AG09309 (cell line): ENCODE results near the gene MICAL2.

Experiments used
- DNase-seq: peaks from one replicate; pipeline ENCODE4 v3.0.0-alpha.2; 2010; ENCODE audit warnings: low read depth
- H3K4me3 ChIP-seq: 2 replicates; pipeline ENCODE4 v1.5.1; 2011; ENCODE audit warnings: mild to moderate bottlenecking, low read depth, low read length, moderate library complexity; ENCODE audit not compliant: control insufficient read depth
- CTCF ChIP-seq: IDR thresholded peaks from 2 replicates; pipeline ENCODE4 v1.5.1; 2011; ENCODE audit warnings: mild to moderate bottlenecking, low read depth, low read length, inconsistent platforms; ENCODE audit not compliant: insufficient read depth, control insufficient read depth; ENCODE audit errors: missing control alignments

The MICAL2 gene

DNA sequence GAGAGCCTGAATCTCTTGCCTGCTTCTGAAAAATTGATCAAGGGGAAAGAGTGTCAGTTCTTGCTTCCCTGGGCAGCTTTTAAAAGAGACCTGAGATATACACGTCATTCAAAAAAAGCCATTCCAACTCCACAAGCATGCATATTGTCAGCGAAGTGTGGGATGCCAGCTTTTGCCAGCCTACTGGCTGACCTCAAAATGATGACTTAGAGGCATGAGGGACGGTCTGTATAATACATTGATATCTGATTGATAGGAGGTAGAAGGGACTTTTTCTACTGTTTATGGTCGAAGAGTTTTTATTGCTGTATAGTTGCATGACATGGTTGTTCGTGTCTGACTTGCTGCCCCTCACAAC, 126.3 kb downstream of the MICAL2 start:
- DNase-seq, result no peak
- no peak for TF ChIP-seq CTCF
- H3K4me3 ChIP-seq, result no peak overlapping the region

DNA sequence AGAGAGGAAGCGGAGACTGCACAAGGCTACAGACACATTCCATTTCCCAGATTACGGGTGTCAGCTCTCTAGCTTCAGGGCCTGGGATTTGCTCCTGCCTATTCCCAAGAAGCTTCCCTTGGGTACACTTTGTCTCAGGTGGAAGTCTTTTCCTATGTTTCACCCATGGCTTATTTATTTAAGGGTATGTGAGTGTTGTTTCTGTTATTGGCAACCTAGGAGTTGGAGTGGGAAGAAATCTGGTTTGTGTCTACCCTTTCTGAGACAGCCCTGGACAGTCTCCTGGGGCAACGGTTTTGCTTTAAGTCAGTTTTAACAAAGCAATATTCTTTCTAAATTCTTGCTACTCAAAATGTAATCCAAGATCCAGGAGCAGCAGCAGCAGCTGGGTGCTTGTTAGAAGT, 127.0 kb downstream of the MICAL2 start:
- no peak for TF ChIP-seq CTCF
- DNase-seq, result no peak

DNA sequence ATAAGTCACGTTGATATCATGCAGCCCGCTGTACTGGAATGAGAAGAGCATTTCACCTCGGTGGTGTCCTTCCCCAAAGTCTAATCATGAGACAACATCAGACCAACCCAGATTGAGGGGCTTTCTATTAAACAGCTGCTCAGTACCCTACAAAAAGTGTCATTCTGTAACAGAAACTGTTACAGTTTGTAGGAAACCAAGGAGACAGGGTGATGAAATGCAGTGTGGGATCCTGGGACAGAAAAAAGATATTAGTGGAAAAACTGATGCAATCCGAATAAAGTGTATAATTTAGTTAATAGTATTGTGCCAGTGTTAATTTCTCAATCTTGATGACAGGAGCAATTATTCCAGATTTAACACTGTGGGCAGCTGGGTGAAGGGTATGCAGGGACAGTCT, 128.0 kb downstream of the MICAL2 start:
- H3K4me3 ChIP-seq, result no peak overlapping the region
- TF ChIP-seq CTCF, result no peak
- no peak for DNase-seq

More for the DNA sequence above, 127.0 kb downstream of the MICAL2 start:
- H3K4me3 ChIP-seq, result no peak overlapping the region

DNA sequence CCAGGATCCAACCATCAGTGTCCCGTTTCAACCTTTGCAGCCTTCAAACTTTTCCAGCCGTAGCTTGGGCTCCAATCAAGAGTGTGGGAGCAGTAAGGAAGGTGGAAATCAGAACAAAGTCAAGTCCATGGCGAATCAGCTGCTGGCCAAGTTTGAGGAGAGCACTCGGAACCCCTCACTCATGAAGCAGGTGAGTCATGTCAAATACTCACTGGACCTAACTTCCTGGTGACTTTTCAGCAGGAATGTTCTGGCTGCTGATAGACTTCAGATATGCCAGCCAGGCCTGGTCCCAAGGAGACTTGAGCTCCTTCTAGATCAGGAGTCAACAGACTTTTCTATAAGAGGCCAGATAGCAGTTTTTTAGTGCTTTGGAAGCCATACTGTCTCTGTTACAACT, 129.0 kb downstream of the MICAL2 start:
- no peak overlapping the region for H3K4me3 ChIP-seq
- DNase-seq, result no peak
- TF ChIP-seq CTCF, result no peak

GRCh38 chr11:12239804-12240371, 129.5 kb downstream of the MICAL2 start:
- no peak overlapping the region for H3K4me3 ChIP-seq
- DNase-seq, result no peak
- no peak for TF ChIP-seq CTCF

DNA sequence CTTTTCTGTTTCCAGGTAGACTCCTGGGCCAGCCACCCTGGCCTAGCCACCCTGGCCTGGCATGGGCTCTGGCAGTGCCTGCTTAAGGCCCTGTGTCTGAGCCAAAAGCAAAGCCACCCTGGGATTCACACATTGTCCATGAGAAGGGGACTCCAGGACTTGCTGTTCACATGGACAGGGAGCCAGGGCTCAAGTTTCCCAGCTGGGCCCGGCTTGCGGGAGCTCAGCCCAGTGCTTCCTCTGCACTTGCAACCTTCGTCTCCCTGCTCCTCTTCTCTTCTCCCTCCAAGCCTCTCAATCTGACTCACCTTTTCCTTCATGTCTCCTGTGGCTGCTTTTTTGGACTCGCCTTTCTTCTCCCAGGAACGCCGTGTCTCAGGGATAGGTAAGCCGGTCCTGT, 130.3 kb downstream of the MICAL2 start:
- TF ChIP-seq CTCF, result no peak
- DNase-seq, result no peak
- H3K4me3 ChIP-seq, result no peak overlapping the region

GRCh38 chr11:12241401-12241800, 131.0 kb downstream of the MICAL2 start:
- DNase-seq, result no peak
- no peak for TF ChIP-seq CTCF
- H3K4me3 ChIP-seq, result no peak overlapping the region
